Left lung (tissue), 10 donors: ENCODE results near the gene MYRF. TPM values are rescaled to one million over a fixed set of nuclear protein-coding genes. Genes with fewer than 3 reads are reported as not detected.

Experiments
- ATAC-seq: fragments of 200-7000 bp; cut with Tn5 transposase; one replicate; pipeline ENCODE4 v1.9.1; 2020; ENCODE audit warnings: moderate library complexity
- DNase-seq, 4 donors: peaks; one replicate each; pipeline ENCODE4 v3.0.0-alpha.2; 2013 to 2020
- H3K27ac ChIP-seq, 2 donors: fragments of 200-600 bp; sonication (generic) in 1 of 2; one replicate each; pipeline versions ENCODE4 v1.5.0 to v1.8.0; 2020 to 2021
- H3K27me3 ChIP-seq, 2 donors: fragments of 200-600 bp; sonication (generic) in 1 of 2; one replicate each; pipeline versions ENCODE4 v1.5.0 to v1.8.0; 2020 to 2021
- H3K36me3 ChIP-seq, 2 donors: fragments of 200-600 bp; sonication (generic) in 1 of 2; one replicate each; pipeline versions ENCODE4 v1.5.0 to v1.8.0; 2020 to 2021
- H3K4me1 ChIP-seq, 2 donors: fragments of 200-600 bp; one replicate each; pipeline ENCODE4 v1.8.0; 2021
- H3K4me3 ChIP-seq, 2 donors: fragments of 200-600 bp; sonication (generic) in 1 of 2; one replicate each; pipeline versions ENCODE4 v1.5.0 to v1.8.0; 2020 to 2021; ENCODE audit warnings: mild to moderate bottlenecking in 1 of 2
- H3K9me3 ChIP-seq, 2 donors: fragments of 200-600 bp; sonication (generic) in 1 of 2; one replicate each; pipeline versions ENCODE4 v1.5.0 to v1.8.0; 2020 to 2021
- intact Hi-C, 2 donors: fragments of 100-400 bp; cut with DNase I; formaldehyde crosslinking; loops; one replicate each; pipeline versions ENCODE4 v1.11.2 to v1.14.2; 2022
- polyA plus RNA-seq, 6 donors: library from polyadenylated mRNA; unstranded; fragments of 120-200 nt; gene quantifications; one replicate each; pipeline ENCODE4 v1.2.1, GENCODE V29; 2013; ENCODE audit not compliant: insufficient read length in 6 of 6
- total RNA-seq, 2 donors: library from RNA; stranded (reverse); fragmentation: NEBNext Ultra II Directional; extraction: Animal tissue kit (Norgen Biotek cat#: 25700); gene quantifications; one replicate each; pipeline ENCODE4 v1.2.1, GENCODE V29; 2021
- TF ChIP-seq, protein P1 (sequence below), 2 donors: fragments of 200-600 bp; sonication (generic) in 1 of 2; IDR thresholded peaks; one replicate each; pipeline versions ENCODE4 v1.5.0 to v1.8.0; 2021; ENCODE audit warnings: antibody characterized with exemption in 2 of 2
- donor health status: DM: no; HTN: yes; CAD: no.
- donor health status: DM: no; HTN: no; CAD: no.

MYRF gene
- total and polyA plus RNA-seq, 8 donors = 15.4 to 37.2 (median 29.9) TPM

DNA sequence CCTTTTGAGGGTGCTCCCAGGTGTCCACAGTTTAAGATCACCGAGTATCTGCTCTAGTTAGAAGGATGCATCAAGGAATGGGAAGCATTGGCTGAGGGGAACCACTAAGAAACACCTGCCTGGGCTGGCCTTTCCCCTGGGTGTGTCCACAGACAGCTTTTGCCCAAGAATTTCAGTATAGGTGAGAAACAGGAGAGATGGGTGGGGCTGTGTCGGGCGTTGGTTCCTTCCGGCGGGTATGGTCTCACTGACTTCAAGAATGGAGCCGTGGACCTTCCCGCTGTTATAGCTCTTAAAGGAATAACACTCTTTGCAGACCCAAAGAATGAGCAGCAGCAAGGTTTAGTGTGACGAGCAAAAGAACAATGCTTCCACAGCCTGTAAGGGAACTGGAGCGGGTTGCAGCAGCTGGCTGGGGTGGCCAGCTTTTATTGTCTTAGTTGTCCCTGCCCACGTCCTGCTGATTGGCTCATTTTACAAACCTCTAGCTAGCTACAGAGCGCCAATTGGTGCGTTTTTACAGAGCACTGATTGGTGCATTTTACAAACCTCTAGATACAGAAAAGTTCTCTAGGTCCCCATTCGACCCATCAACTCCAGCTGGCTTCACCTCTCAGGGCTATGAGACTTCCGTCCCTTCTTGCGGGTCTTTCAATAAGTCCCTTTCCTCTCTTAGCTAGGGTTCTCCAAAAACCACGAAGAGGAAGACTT lies 62.0 kb downstream of the MYRF start:
- intact Hi-C loops = no loop called here
- Histone ChIP-seq H3K4me3 (peak overlapping the region; percentile 54 to 68), H3K9me3 (no peaks in the 10 kb centered on the region), H3K27ac (peak overlapping the region; percentile 95 to 97), H3K36me3 (peaks cover 0 to 34% of the 10 kb centered on the region in 2 donors), H3K4me1 (peaks cover 3 to 27% of the 10 kb centered on the region in 2 donors), H3K27me3 (peaks cover 0 to 28% of the 10 kb centered on the region in 2 donors)
- TF ChIP-seq, protein P1, sequence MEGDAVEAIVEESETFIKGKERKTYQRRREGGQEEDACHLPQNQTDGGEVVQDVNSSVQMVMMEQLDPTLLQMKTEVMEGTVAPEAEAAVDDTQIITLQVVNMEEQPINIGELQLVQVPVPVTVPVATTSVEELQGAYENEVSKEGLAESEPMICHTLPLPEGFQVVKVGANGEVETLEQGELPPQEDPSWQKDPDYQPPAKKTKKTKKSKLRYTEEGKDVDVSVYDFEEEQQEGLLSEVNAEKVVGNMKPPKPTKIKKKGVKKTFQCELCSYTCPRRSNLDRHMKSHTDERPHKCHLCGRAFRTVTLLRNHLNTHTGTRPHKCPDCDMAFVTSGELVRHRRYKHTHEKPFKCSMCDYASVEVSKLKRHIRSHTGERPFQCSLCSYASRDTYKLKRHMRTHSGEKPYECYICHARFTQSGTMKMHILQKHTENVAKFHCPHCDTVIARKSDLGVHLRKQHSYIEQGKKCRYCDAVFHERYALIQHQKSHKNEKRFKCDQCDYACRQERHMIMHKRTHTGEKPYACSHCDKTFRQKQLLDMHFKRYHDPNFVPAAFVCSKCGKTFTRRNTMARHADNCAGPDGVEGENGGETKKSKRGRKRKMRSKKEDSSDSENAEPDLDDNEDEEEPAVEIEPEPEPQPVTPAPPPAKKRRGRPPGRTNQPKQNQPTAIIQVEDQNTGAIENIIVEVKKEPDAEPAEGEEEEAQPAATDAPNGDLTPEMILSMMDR (IDR thresholded peaks at IDR 0.05) = no peak
- peak in 1 of 4 donors; percentile 32 for DNase-seq
- no peak for ATAC-seq

DNA sequence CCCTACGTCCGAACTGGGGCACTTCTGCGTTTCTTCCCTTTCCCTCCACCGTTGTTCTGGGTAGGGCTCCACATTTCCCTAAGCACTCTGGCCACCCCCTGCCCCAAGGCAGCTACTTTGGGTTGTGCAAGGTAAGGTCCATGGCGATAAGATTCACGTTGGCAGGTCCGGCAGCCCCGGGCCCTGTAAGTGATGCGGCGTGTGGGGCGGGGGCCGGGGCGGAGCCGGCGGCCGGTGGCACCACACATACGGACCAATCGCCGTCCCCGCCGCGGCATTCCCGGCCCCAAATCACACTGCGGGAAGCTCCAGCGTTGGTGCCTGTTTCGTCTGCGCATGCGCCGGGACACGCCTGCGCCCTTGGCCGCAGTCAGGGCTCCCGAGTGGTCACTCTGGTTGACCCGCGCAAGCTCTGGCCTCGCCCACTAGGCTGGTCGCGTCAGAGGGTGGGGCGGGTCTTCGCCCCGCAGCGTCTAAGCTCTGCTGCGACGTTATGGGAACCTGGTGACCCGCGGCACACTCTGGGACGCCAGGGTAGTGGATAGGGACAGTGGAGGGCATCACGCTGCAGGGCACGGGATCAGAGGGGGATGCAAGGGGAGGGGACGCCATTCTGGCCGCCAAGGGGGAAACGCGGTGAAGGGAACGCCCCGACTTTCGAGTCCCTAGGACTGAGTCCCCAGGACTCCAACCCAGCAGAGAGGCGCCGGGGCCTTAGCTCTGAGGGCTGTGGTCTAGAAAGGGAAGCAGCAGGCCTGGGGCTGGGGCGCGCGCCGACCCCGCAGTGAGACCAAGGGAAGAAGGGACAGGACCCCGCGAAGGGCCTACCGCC lies 62.7 kb downstream of the MYRF start:
- H3K27me3 ChIP-seq = peaks cover 0 to 28% of the 10 kb centered on the region in 2 donors
- intact Hi-C loops = no loop called here
- TF ChIP-seq, protein P1 (IDR thresholded peaks at IDR 0.05) = no peak

DNA sequence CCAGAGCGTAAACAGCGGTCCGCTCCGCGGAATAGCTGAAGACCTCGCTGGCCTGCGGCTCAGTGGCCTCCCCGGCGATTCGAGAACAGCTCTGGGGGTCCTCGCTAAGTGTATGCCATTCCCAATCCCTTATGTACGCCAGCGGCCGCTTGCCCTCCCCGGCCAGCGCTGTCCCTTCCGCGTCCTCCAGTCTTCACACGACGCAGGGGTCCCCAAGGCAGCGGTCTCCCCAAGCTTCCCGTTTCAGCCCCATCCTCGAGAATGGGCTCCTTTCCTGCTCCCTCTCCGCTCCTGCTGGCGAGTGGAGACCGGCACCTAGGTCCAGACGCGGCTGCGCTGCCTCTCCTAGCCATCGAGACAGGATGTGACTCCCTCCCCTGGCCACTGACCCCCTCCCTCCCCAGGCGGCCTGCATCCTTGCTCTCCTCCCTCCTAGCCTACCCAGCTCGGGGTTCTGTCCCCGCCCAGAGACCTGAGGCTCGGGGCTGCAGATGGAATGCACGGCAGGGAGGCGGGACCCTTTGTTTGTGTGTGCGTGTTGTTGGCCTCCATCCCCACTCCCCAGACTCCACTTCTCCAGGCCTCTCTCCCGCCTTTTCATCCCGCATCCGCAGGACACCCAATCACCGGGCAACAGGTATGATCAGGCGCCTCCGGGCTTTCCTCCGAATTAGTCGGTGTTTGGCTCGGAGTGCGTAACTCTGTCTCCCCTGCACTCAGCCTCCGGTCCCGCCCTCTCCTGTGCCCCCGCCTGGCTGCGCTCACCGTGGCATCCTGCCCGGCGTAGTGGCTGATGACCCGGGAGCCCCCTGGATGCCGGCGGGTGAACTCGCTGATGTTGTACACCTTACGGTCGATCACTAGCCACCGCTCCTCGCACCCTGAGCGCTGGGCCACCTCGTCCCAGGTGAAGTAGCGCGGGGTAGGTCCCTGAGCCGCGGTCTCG lies 63.6 kb downstream of the MYRF start:
- no peaks in the 10 kb centered on the region for H3K9me3 ChIP-seq
- peak overlapping the region; percentile 54 to 68 for H3K4me3 ChIP-seq
- peak overlapping the region; percentile 95 to 97 for H3K27ac ChIP-seq
- intact Hi-C loops = no loop called here
- peaks cover 3 to 27% of the 10 kb centered on the region in 2 donors for H3K4me1 ChIP-seq
- peaks cover 0 to 28% of the 10 kb centered on the region in 2 donors for H3K27me3 ChIP-seq
- peak; percentile 43 for ATAC-seq
- peaks cover 0 to 18% of the 10 kb centered on the region in 2 donors for H3K36me3 ChIP-seq
- TF ChIP-seq, protein P1 (IDR thresholded peaks at IDR 0.05) = no peak
- peak; percentile 53 to 88 (median 68) for DNase-seq

More for the DNA sequence above, 62.7 kb downstream of the MYRF start:
- no peaks in the 10 kb centered on the region for H3K9me3 ChIP-seq
- peaks cover 0 to 27% of the 10 kb centered on the region in 2 donors for H3K36me3 ChIP-seq
- DNase-seq (peak; percentile 87 to 99 (median 98)), ATAC-seq (peak; percentile 91)
- peak overlapping the region; percentile 95 to 97 for H3K27ac ChIP-seq
- H3K4me3 ChIP-seq = peak overlapping the region; percentile 54 to 68
- peaks cover 3 to 27% of the 10 kb centered on the region in 2 donors for H3K4me1 ChIP-seq

DNA sequence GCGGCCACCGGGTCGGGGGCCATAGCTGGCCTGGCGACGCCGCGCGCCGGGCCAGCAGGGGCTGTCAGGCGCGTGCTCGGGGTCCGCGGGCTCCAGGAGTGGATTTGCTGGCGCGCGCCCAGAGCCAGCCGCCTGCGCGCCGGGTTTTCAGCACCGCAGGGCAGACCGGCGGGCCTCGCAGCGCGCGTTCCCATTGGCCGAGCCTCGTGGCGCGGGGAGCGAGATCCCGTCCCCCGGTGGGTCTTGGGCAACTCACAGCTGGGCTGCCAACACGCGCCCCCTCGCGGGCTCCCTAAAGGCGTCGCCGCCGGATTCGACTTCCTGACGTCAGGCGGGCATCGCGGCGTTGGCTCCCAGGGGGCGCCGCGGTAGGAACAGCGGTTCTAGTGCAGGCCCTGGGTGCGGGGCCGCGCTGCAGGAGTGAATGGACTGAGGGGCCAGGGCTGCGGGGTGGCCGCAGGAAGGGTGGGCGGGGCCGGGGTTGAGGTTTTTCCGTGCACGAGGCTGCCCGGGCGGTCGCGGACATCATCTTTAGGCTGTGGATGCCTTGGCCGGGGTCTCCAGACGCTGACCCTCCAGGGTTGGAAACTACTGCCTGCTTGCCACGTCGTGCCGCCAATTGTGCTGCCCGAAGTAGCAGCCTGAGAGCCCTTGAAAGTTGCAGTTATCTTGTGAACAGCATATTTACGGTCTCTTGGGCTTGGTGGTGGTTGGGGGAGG lies 64.5 kb downstream of the MYRF start, which contains the start of gene FADS1:
TSS of gene FADS1 (minus strand) at position 268 of the 720 bp plus-strand sequence. CDS start at position 194, 74 bp downstream.
- Histone ChIP-seq H3K27ac (peak within 1 kb of the TSS; percentile 95 to 97), H3K4me3 (peak within 1 kb of the TSS; percentile 54 to 68), H3K4me1 (peaks cover 3 to 27% of the 10 kb centered on the region in 2 donors), H3K9me3 (no peaks in the 10 kb centered on the region), H3K27me3 (peaks cover 0 to 28% of the 10 kb centered on the region in 2 donors), H3K36me3 (peaks cover 0 to 9% of the 10 kb centered on the region in 2 donors)
- TF ChIP-seq, protein P1 (IDR thresholded peaks at IDR 0.05) = peak; percentile 42 to 57
- intact Hi-C loops = no loop called here
- DNase-seq (peak; percentile 87 to 96 (median 94)), ATAC-seq (peak; percentile 68)
